GM12878 (cell line): ENCODE data around the gene NPB. TPM values are rescaled to one million over a fixed set of nuclear protein-coding genes. Genes with fewer than 3 reads are reported as not detected.
A peak's percentile ranks its signal among the peaks of the same experiment; 100 is the strongest.

Experiments used
- ATAC-seq: fragments of 200-7000 bp; cut with Tn5 transposase; 3 replicates; pipeline ENCODE4 v1.9.1; 2020; ENCODE audit warnings: mild to moderate bottlenecking, moderate library complexity
- BruUV-seq: library from RNA; stranded (reverse); fragments of 400-500 nt; replicated peaks from 2 replicates; lab custom pipeline; 2021; lab: Mats Ljungman, UMichigan
- CTCF ChIA-PET: fragments of 300-600 bp; sonication (Branson Sonifier 250); formaldehyde crosslinking; extraction: SDS; loops from one replicate; lab custom pipeline; 2021; ENCODE audit warnings: inconsistent platforms; lab: Yijun Ruan, JAX
- POLR2A ChIA-PET: fragments of 350-600 bp; formaldehyde crosslinking; extraction: SDS; loops from one replicate; lab custom pipeline; 2021; ENCODE audit warnings: inconsistent platforms; lab: Charles Lee
- RAD21 ChIA-PET: fragments of 300-600 bp; sonication (Branson Sonifier 250); formaldehyde crosslinking; loops from one replicate; lab custom pipeline; 2023; ENCODE audit warnings: antibody characterized with exemption; ENCODE audit not compliant: unreplicated experiment; lab: Charles Lee
- SMC1A ChIA-PET: fragments of 300-600 bp; sonication (Branson Sonifier 250); formaldehyde crosslinking; loops from one replicate; lab custom pipeline; 2023; ENCODE audit not compliant: unreplicated experiment, uncharacterized antibody; lab: Charles Lee
- DNase-seq: peaks from one replicate; pipeline ENCODE4 v3.0.0-alpha.2; 2011; ENCODE audit warnings: low read depth, low spot score
- FAIRE-seq: peaks from 3 replicates; lab custom pipeline; 2011; peaks lifted over from hg19 to GRCh38; lab: Jason Lieb, UNC
- H2AFZ ChIP-seq: 2 replicates; pipeline ENCODE4 v1.6.0; 2011; ENCODE audit warnings: low read depth, low read length, control low read depth; ENCODE audit not compliant: control insufficient read depth
- H3K27ac ChIP-seq: 2 replicates; pipeline ENCODE4 v1.5.1; 2011; ENCODE audit warnings: control low read depth; ENCODE audit not compliant: control insufficient read depth, insufficient read depth
- H3K27me3 ChIP-seq, 2 experiments: replicated peaks in 1 of 2; 2 replicates each; pipeline versions ENCODE4 v1.6.0 to v1.6.1; 2011; ENCODE audit warnings: low read length in 1 of 2; ENCODE audit not compliant: control insufficient read depth in 2 of 2, insufficient read depth in 2 of 2
- H3K36me3 ChIP-seq, 2 experiments: 2 replicates each; pipeline ENCODE4 v1.5.1; 2011; ENCODE audit warnings: low read length in 1 of 2; ENCODE audit not compliant: control insufficient read depth in 2 of 2, insufficient read depth in 2 of 2
- H3K4me1 ChIP-seq: 2 replicates; pipeline ENCODE4 v1.6.1; 2011; ENCODE audit warnings: mild to moderate bottlenecking, low read length, moderate library complexity, mixed read lengths; ENCODE audit not compliant: control insufficient read depth, insufficient read depth
- H3K4me2 ChIP-seq: 2 replicates; pipeline ENCODE4 v1.6.0; 2011; ENCODE audit warnings: control low read depth; ENCODE audit not compliant: control insufficient read depth, insufficient read depth
- H3K4me3 ChIP-seq: fragments of 200-600 bp; sonication (generic); 2 replicates; pipeline ENCODE4 v1.5.1; 2016
- H3K79me2 ChIP-seq: 2 replicates; pipeline ENCODE4 v1.6.0; 2011; ENCODE audit warnings: low read length; ENCODE audit not compliant: control insufficient read depth, insufficient read depth
- H3K9ac ChIP-seq: 2 replicates; pipeline ENCODE4 v1.8.0; 2011; ENCODE audit warnings: low read length, control low read depth, mixed read lengths; ENCODE audit not compliant: control insufficient read depth, insufficient read depth
- H3K9me3 ChIP-seq: replicated peaks from 3 replicates; pipeline ENCODE4 v1.5.1; 2011; ENCODE audit warnings: mild to moderate bottlenecking, low read length; ENCODE audit not compliant: control insufficient read depth, insufficient read depth
- H4K20me1 ChIP-seq: 2 replicates; pipeline ENCODE4 v1.6.0; 2011; ENCODE audit not compliant: control insufficient read depth, insufficient read depth
- EGR1 ChIP-seq, 2 experiments: IDR thresholded peaks; 1 replicate in 1 of 2; 2 replicates in 1 of 2; pipeline ENCODE4 v1.6.1; 2011 to 2012; ENCODE audit warnings: low read depth in 2 of 2, low read length in 2 of 2, borderline replicate concordance in 1 of 2, mild to moderate bottlenecking in 1 of 2, moderate library complexity in 1 of 2
- ESRRA ChIP-seq: IDR thresholded peaks from 2 replicates; pipeline ENCODE4 v1.6.1; 2012; ENCODE audit warnings: mild to moderate bottlenecking, low read length, improper control_type of control experiment
- FOXK2 ChIP-seq: fragments of 450-650 bp; IDR thresholded peaks from 2 replicates; pipeline ENCODE4 v1.6.1; 2017; ENCODE audit warnings: mild to moderate bottlenecking, moderate library complexity
- KDM1A ChIP-seq: fragments of 200-600 bp; sonication (generic); IDR thresholded peaks from 2 replicates; pipeline ENCODE4 v1.6.1; 2016; ENCODE audit warnings: borderline replicate concordance
- POLR2A ChIP-seq: IDR thresholded peaks from 2 replicates; pipeline ENCODE4 v1.6.1; 2011; ENCODE audit warnings: low read depth, mild to moderate bottlenecking, low read length
- WGBS: methylation state at CpG from one replicate; pipeline ENCODE4 v1.1.6; 2016; ENCODE audit warnings: low lambda C conversion rate; ENCODE audit not compliant: insufficient replicate concordance, insufficient coverage; ENCODE audit errors: missing lambda C conversion rate; 5-methylcytosine and 5-hydroxymethylcytosine counted together
- in situ Hi-C: fragments of 300-500 bp; cut with MboI; formaldehyde crosslinking; loops from 9 replicates; pipeline ENCODE4 v1.14.3; 2018; ENCODE audit warnings: mixed read lengths
- intact Hi-C: fragments of 100-400 bp; cut with micrococcal nuclease; formaldehyde crosslinking; loops from one replicate; pipeline ENCODE4 v1.14.2; 2022; ENCODE audit not compliant: unreplicated experiment
- polyA plus RNA-seq, 11 experiments: library from polyadenylated mRNA; depleted of rRNA in 4 of 11; unstranded in 6 of 11; stranded (reverse) in 5 of 11; fragments of >200 nt; fragmentation: Nextera tagmentation in 4 of 11; fragmentation: Illumina TruSeq in 1 of 11; extraction: Ambion mirVana in 4 of 11; extraction: Trizol in 1 of 11; gene quantifications; 1 replicate in 1 of 11; 2 replicates in 10 of 11; pipeline versions ENCODE4 v1.2.1 to v1.2.3, GENCODE V29; 2011 to 2016; ENCODE audit warnings: inconsistent platforms in 2 of 11, missing spikeins in 2 of 11, low read depth in 1 of 11
- total RNA-seq, 4 experiments: library from RNA; depleted of rRNA in 3 of 4; stranded (reverse); fragments of >200 nt in 3 of 4; fragmentation: Illumina TruSeq in 1 of 4; extraction: Trizol in 1 of 4; gene quantifications; 2 replicates each; pipeline versions ENCODE4 v1.2.1 to v1.2.3, GENCODE V29; 2013 to 2021
- TF ChIP-seq, protein P1 (sequence below): fragments of 450-650 bp; IDR thresholded peaks from 2 replicates; pipeline ENCODE4 v1.6.1; 2017; ENCODE audit warnings: borderline replicate concordance

NPB gene
- total and polyA plus RNA-seq, 10 of the 15 experiments (the other 5 are each of a cell fraction or from before 2014, with no cell fraction given): 0.03 to 0.40 (median 0.15) TPM; not detected in 2

DNA sequence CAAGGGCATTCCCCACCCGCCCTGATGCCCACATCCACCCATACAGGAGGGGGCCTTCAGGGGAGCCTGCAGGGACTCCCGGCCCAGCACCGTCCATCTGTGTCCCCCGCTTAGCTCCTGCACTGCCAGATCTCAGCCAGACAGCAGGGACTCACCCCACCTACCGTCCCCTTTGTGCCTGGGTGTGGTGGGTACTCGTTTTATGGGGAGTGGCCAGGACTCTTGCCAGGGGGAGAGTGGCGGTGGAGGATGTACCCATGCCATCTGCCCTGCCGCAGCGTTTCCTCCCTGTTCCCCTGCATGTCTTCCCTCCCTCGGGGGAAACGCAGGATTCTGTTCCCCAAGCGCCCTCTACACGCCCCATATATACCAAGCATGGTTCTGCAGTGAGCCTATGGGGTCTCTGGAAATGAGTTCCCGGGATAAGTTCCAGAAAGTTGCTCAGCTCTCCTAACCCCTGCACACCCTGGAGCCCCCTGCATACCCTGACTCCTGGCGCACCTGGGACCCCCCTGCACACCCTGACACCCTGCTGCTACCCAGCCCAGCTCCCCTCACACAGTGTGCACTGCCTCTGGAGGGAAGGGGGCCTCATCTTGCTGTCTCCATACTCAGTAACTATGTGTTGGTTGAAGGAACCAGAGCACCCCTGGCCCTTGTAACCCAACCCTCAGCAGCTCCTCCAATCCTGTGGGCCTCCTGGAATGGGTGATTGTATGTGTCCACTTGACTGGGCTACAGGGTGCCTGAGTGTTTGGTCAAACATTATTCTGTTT, 29.7 kb downstream of the NPB start:
- POLR2A ChIA-PET: interaction anchor here (0.6 kb wide), 1 partner anchor 277 kb away, joined by 3 read pairs; no protein-coding TSS in a partner anchor
- in situ Hi-C loops: no loop called here
- SMC1A ChIA-PET: no interaction called here
- ATAC-seq (no peak), FAIRE-seq (no peak), DNase-seq (no peak)
- H3K9ac ChIP-seq: no peak overlapping the region
- H2AFZ ChIP-seq: no peak overlapping the region
- peaks cover 11% of the 10 kb centered on the region for H3K79me2 ChIP-seq
- no peaks in the 10 kb centered on the region for H3K9me3 ChIP-seq
- 7% methylated on average over 15 of the region's 15 CpGs for WGBS
- H4K20me1 ChIP-seq: no peaks in the 10 kb centered on the region
- no peak overlapping the region for H3K4me2 ChIP-seq
- H3K27me3 ChIP-seq: no peaks in the 10 kb centered on the region
- TF ChIP-seq EGR1 (IDR thresholded peaks at IDR 0.05; ENCODE audit: borderline replicate concordance in 1 of 2, low read depth in 2 of 2, low read length in 2 of 2) (no peak), ESRRA (no peak), KDM1A (no peak), FOXK2 (no peak), POLR2A (peak; percentile 45; the same call in 1 of the 2 replicates)
- TF ChIP-seq, protein P1, sequence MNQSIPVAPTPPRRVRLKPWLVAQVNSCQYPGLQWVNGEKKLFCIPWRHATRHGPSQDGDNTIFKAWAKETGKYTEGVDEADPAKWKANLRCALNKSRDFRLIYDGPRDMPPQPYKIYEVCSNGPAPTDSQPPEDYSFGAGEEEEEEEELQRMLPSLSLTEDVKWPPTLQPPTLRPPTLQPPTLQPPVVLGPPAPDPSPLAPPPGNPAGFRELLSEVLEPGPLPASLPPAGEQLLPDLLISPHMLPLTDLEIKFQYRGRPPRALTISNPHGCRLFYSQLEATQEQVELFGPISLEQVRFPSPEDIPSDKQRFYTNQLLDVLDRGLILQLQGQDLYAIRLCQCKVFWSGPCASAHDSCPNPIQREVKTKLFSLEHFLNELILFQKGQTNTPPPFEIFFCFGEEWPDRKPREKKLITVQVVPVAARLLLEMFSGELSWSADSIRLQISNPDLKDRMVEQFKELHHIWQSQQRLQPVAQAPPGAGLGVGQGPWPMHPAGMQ: no peak
- no TSS peak for BruUV-seq
- H3K36me3 ChIP-seq: peaks cover 0 to 2% of the 10 kb centered on the region in 2 experiments; a peak in 1 of 4 replicates
- intact Hi-C loops: no loop called here
- H3K4me1 ChIP-seq: peaks cover 17% of the 10 kb centered on the region
- RAD21 ChIA-PET: no interaction called here
- no peak overlapping the region for H3K27ac ChIP-seq
- H3K4me3 ChIP-seq: no peak overlapping the region
- CTCF ChIA-PET: no interaction called here
